DOHH2 (cell line): ENCODE measurements around the gene CYP3A5.

Experiments used
- EZH2phosphoT487 ChIP-seq: fragments of 200-600 bp; sonication (generic); IDR thresholded peaks from 2 replicates; pipeline ENCODE4 v1.6.1; 2017; ENCODE audit warnings: borderline replicate concordance, mild to moderate bottlenecking, antibody characterized with exemption, low read length, moderate library complexity, mixed read lengths
- TF ChIP-seq, protein P1 (sequence below): fragments of 200-600 bp; sonication (generic); IDR thresholded peaks from one replicate; pipeline ENCODE4 v1.5.1; 2014; ENCODE audit warnings: antibody characterized with exemption, mild to moderate bottlenecking, low read depth, low read length; ENCODE audit not compliant: poor library complexity, severe bottlenecking

DNA sequence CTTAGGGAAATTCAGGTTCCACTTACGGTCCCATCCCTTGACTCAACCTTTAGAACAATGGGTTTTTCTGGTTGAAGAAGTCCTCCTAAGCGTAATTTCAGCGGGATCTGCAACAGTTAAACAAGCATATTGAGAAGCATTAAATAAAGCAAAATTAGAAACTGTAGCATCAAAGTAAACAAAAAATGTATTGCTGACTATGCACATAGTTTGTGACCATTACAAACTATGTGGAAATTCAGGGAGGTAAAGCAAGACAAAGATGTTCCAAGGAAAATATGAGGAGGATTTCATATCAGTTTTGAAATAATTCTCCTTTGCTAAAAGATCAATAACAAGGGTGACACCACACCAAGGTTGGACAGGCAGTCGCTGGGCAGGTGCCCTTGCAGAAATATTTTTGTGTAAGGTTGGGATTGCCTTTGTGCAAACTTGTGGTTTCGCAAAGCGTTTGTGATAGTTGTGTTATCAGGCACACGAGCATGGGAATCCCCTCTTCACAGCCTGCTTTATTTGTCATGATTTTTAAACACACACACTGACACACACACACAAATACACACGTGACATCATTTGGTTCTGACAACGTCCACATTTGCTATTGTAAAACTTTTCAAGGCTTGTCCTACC is 5.4 kb upstream of the CYP3A5 start:
- TF ChIP-seq, protein P1, sequence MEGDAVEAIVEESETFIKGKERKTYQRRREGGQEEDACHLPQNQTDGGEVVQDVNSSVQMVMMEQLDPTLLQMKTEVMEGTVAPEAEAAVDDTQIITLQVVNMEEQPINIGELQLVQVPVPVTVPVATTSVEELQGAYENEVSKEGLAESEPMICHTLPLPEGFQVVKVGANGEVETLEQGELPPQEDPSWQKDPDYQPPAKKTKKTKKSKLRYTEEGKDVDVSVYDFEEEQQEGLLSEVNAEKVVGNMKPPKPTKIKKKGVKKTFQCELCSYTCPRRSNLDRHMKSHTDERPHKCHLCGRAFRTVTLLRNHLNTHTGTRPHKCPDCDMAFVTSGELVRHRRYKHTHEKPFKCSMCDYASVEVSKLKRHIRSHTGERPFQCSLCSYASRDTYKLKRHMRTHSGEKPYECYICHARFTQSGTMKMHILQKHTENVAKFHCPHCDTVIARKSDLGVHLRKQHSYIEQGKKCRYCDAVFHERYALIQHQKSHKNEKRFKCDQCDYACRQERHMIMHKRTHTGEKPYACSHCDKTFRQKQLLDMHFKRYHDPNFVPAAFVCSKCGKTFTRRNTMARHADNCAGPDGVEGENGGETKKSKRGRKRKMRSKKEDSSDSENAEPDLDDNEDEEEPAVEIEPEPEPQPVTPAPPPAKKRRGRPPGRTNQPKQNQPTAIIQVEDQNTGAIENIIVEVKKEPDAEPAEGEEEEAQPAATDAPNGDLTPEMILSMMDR = no peak
- TF ChIP-seq EZH2phosphoT487 = no peak
